NCI-H187 treated with DMSO at 0.1 percent for 48 hours (cell line): ENCODE measurements around the gene RCAN2.
"Not testable (repeated sequence)": the region's sequence is repeated elsewhere in the genome, so short reads cannot be mapped to it uniquely, and the experiment has no call there.

Source experiments
- DNase-seq: peaks from one replicate; lab custom pipeline; 2025; lab: John Stamatoyannopoulos, UW

Gene RCAN2

GRCh38 chr6:46333481-46333880, 157.8 kb downstream of the RCAN2 start:
- DNase-seq: no peak

- not testable (repeated sequence) for DNase-seq
Observed at GRCh38 chr6:46332448-46332847, 158.8 kb downstream of the RCAN2 start.

GRCh38 chr6:46331461-46331860, 159.8 kb downstream of the RCAN2 start:
- DNase-seq: no peak

DNA sequence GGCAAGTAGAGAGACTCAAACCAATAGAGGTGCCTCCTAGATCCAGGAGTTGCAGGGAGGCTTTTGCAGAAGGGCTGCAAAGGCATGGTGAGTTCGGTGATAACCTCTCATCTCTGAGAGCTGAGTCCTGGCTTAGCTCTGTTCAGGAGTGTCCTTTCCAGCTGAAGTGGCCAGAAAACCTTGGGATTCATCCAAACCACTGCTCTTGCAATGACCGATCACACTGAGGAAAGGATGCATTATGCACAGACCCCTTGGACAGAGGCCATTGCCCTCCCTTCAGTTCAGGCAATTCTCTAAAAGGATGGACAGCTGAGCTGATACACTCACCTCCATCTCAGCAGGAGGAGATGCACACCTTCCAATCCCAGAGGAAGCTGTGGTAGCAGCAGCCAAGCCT, 161.7 kb downstream of the RCAN2 start:
- DNase-seq: no peak

DNA sequence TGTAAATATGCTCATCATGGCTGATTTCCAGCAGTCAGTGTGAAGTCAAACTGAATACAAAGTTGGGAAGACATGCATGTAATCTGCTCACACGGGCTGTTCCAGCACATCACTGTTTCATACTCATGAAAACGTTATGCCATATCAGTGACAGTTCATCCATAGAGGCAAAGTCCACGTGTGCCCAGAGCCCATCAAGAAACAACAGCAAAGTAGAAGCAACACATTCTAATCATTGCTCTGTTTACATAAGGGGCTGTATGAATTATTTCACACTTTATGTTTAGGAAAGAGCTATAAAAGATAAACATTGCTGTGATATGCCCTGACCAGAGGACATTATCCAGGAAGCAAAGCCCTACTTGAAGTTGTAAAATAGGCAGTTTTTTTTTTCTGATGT, 163.5 kb downstream of the RCAN2 start:
- no peak for DNase-seq

GRCh38 chr6:46325561-46326530, 165.4 kb downstream of the RCAN2 start:
- DNase-seq: peak; percentile 35

GRCh38 chr6:46324706-46325105, 166.5 kb downstream of the RCAN2 start:
- no peak for DNase-seq

DNA sequence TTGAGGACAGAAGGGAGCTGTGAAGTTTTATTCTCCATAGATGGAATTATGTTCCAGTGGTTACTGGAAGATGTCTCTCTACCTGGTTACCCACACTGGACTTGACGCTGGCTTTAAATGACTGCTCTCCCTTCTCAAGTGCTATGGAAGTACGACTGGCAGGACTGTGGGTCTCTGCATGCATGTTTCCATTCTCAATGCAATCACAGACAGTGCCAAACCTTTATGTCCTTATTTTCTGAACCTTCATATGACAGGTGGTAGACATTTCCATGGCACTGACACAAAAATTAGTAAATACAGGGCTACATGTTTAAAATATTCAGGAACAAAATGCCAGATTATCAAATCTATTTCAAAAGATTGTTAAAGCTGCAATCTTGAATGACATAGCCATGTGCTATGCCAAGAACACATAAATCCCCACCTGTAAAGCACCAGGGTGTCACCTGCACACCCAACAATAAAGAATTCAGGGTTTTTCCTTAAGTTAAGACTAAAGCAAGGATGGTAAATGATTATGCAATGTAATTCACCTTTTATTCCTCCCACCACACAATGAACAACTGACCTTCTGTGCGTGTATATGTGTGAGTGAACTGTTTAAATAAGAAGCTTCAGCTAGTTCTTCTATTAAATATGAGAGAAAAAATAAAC, 167.2 kb downstream of the RCAN2 start:
- no peak for DNase-seq

- DNase-seq: no peak
Observed at GRCh38 chr6:46323312-46323965, 167.8 kb downstream of the RCAN2 start.

- DNase-seq: no peak
Observed at GRCh38 chr6:46320505-46320904, 170.7 kb downstream of the RCAN2 start.

DNA sequence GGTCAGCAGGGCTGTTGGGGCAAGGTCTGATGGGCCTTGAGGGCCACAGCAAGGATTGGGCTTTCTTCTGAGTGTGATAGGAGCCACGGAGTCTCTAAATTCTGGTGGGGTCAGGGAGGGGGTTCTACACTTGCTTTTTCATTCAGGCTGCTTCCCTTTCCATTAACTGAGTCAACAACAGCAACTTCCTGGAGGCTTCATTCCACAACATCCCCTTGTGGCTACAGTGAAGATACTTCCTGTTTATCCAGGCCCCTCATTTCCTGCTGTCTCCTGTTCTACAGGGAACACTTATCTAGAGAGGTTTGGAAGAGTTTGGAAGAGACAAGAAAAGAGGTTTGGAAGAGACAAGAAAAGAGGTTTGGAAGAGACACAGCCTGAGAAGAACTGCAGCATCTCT, 175.7 kb downstream of the RCAN2 start:
- DNase-seq: no peak

DNA sequence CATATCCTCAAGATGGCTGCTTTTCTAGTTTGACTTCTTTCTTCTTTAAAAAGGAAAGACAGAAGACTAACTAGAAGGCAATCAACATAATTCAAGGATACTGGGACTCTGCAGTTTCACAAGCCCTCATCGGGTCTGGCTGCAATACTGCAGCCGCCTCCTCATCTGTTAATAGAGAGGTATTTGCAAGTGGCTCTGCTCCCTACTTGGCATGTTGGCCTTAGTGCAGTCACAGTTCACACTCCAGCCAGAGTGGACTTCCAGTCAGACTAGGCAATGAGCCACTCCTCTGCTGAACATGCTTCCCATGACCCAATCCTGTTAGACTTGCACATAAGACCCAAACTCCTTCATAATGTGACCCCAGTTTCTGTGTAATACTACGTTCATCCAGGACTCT, 178.6 kb downstream of the RCAN2 start:
- DNase-seq: no peak

DNA sequence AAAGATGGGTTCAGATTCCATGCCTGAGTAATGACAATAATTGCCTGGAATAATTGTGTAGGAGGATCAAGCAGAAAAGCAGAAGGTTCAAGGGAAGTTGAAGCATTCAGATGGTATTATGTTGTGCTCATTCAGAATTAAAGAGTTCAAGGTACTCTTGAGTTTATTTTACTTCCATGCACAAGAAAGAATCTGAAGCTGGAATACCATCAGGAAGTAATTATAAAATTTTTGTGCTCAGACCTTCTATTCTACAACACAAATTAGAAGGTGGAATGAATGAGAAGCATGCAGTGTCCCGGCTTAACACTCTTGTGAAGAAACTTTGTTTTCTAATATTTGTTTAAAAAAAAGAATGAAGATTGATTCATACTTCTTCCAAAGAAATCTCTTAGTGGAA, 181.1 kb downstream of the RCAN2 start:
- no peak for DNase-seq

- DNase-seq: no peak
Observed at GRCh38 chr6:46306431-46306830, 184.8 kb downstream of the RCAN2 start.

- no peak for DNase-seq
Observed at GRCh38 chr6:46305833-46306232, 185.4 kb downstream of the RCAN2 start.

DNA sequence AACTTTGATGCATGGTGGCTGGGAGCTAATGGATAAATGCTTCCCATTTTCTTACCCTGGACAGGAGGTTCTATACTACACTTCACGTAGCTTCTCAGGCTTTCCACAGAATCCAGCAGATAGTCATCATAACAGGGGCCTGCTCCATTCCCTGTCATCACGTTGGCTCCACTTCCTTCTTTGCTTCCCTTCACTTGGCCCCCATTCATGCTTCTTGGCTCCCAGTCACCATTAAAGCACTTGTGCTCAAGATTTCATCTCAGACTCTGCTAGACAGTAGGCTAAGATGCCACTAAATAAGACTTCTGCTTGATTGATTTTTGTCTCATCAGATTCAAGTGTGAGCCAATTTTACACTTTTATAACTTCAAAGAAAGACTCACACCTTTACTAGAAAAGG, 186.0 kb downstream of the RCAN2 start:
- DNase-seq: no peak

DNA sequence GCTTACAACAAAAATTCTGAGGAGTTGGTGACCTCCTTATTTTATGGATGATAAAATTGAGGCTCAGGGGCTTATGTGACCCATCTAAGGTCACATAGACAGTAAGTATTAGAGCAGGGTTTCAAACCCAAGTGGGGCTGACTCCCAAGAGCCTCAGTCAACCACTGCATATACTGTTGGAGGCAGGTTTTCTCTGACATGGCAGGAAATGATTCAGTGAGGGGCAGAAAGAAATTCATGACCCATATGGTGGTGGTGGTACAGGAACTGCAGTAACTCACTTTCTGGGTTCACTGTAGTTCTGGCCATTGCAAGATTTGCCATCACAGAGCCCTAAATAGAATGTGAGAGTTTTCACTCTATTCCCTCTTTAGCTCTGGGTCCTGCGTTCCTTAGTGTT, 188.4 kb downstream of the RCAN2 start:
- no peak for DNase-seq

- DNase-seq: no peak
Observed at GRCh38 chr6:46302176-46302575, 189.1 kb downstream of the RCAN2 start.

DNA sequence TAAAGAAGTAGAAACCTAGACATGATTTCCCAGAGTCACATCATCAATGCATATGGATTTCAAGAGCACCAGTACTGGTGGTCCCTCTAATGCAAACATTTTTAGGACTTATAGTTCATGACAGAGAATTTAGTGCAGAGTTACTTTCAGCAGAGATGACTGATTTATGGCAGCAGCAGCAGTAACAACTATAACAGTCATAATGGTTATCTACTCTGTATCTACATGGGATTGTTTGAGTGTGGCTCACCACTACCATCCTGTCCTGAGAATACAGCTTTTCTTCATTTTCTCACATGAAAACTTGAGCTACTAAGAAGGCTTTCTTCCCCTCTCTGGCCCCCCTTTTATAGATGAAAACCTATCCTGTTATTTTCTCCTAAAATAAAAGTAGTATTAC, 192.0 kb downstream of the RCAN2 start:
- no peak for DNase-seq

DNA sequence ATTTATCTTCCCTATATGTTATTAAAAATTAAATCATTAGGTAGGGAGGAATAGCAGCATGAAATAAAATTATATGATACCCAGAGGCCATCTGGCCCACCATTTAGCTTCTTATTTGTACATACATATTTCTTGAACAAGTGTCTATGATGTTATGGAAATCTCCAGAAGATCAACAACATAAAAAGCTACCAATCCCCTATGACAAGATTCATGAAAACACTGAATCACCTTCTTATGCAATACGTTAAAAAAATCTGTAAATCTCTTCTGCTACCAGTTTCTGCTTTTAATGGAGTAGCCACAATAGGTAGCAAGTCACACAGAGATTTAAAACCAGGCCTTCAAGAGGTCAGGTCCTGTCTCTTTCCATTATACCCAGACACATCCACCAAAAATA, 194.7 kb downstream of the RCAN2 start:
- no peak for DNase-seq

- no peak for DNase-seq
Observed at GRCh38 chr6:46293641-46294316, 197.5 kb downstream of the RCAN2 start.

DNA sequence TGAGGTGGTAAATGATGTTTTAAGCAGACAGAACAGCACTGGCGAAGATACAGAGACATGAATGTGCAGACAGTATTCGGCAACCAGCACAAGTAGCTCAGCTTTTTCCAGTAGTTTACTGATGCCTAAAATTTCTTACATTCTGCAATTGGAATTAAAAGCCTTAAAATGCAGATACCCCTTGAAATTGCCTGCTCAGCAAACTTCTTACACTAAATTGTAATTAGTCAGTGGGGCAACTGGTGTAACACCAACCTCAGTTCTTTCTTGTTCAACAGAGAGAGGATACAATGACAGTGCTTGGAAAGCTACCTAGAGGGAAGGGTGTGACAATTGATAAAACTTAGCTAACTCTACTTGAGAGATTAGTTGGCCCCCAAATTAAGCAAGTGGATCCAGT, 199.4 kb downstream of the RCAN2 start:
- DNase-seq: no peak
